Measurements from ENCODE around the gene HNRNPUL1. TPM values are rescaled to one million over a fixed set of nuclear protein-coding genes. Genes with fewer than 3 reads are reported as not detected.

HNRNPUL1 gene
- polyA plus RNA-seq, 1 donor (not counting 4 experiments of a cell fraction or from before 2014, with no cell fraction given) = 48.3 TPM

GRCh38 chr19:41310033-41310831, 46.1 kb downstream of the HNRNPUL1 start, which contains the start of gene CCDC97:
Gene CCDC97, plus strand, starts transcription at chr19:41310172. Its CDS starts 139 bp downstream, at chr19:41310311.
- FAIRE-seq (peak; percentile 29), DNase-seq (ENCODE audit: low read depth, low spot score) (peak; percentile 57)
- Histone ChIP-seq H3K4me3 (ENCODE audit: control insufficient read depth in 2 of 3, extremely low read depth in 1 of 3, insufficient read depth in 2 of 3, low read depth in 1 of 3, low read length in 3 of 3) (peak within 1 kb of the TSS; percentile 79 to 95 (median 89)), H3K9me3 (ENCODE audit: control insufficient read depth, low read depth, low read length) (no peaks in the 10 kb centered on the region), H3K27me3 (ENCODE audit: control insufficient read depth, extremely low read depth, insufficient read depth, low read length) (no peaks in the 10 kb centered on the region), H2AFZ (ENCODE audit: control insufficient read depth, low read length) (peak within 1 kb of the TSS; percentile 92), H3K79me2 (ENCODE audit: control insufficient read depth, insufficient read depth, low read length) (peaks cover 28% of the 10 kb centered on the region), H3K4me2 (ENCODE audit: control insufficient read depth, extremely low read depth, insufficient read depth, low read depth, low read length) (peak within 1 kb of the TSS; percentile 99), H3K9me1 (ENCODE audit: control insufficient read depth, extremely low read depth, insufficient read depth, low read length) (no peaks in the 10 kb centered on the region), H3K4me1 (ENCODE audit: control insufficient read depth, extremely low read depth, insufficient read depth, low read length) (peaks cover 24% of the 10 kb centered on the region), H3K36me3 (ENCODE audit: control insufficient read depth in 2 of 2, extremely low read depth in 1 of 2, insufficient read depth in 2 of 2, low read length in 2 of 2) (peaks cover 20 to 23% of the 10 kb centered on the region in 2 experiments), H4K20me1 (ENCODE audit: control insufficient read depth, extremely low read depth, insufficient read depth, low read length) (no peaks in the 10 kb centered on the region), H3K27ac (ENCODE audit: control insufficient read depth, insufficient read depth, low read length) (peak within 1 kb of the TSS; percentile 97), H3K9ac (ENCODE audit: control insufficient read depth, extremely low read depth, insufficient read depth, low read length) (peak within 1 kb of the TSS; percentile 95)
- dilution Hi-C loops (cut with MboI; ENCODE audit: extremely low pct_ligation_motif_present, low sequenced_read_pairs) = no loop called here
- TF ChIP-seq, protein P1, sequence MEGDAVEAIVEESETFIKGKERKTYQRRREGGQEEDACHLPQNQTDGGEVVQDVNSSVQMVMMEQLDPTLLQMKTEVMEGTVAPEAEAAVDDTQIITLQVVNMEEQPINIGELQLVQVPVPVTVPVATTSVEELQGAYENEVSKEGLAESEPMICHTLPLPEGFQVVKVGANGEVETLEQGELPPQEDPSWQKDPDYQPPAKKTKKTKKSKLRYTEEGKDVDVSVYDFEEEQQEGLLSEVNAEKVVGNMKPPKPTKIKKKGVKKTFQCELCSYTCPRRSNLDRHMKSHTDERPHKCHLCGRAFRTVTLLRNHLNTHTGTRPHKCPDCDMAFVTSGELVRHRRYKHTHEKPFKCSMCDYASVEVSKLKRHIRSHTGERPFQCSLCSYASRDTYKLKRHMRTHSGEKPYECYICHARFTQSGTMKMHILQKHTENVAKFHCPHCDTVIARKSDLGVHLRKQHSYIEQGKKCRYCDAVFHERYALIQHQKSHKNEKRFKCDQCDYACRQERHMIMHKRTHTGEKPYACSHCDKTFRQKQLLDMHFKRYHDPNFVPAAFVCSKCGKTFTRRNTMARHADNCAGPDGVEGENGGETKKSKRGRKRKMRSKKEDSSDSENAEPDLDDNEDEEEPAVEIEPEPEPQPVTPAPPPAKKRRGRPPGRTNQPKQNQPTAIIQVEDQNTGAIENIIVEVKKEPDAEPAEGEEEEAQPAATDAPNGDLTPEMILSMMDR (optimal IDR thresholded peaks at IDR 0.05 in 1 of 3, IDR thresholded peaks at IDR 0.05 in 1 of 3, conservative IDR thresholded peaks at IDR 0.05 in 1 of 3; ENCODE audit: extremely low read depth in 1 of 3, insufficient read depth in 2 of 3, low read length in 3 of 3) = no peak
- TF ChIP-seq EZH2 (IDR thresholded peaks at IDR 0.05; ENCODE audit: low read length) = no peak

DNA sequence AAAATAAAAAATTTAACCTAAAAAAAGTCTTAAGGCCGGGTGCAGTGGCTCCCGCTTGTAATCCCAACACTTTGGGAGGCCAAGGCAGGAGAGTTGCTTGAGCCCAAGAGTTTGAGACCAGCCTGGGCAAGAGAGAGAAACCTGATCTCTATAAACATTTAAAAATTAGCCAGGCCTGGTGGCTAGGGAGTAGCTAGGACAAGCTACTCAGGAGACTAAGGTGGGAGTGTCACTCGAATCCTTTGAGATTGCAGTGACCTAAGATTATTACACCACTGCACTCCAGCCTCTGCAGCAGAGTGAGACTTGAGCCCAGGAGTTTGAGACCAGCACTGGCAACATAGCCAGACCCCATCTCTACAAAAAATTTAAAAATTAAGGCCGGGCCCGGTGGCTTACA, 46.9 kb downstream of the HNRNPUL1 start:
- peaks cover 17 to 18% of the 10 kb centered on the region in 2 experiments for H3K36me3 ChIP-seq (ENCODE audit: control insufficient read depth in 2 of 2, extremely low read depth in 1 of 2, insufficient read depth in 2 of 2, low read length in 2 of 2)
- peaks cover 30% of the 10 kb centered on the region for H3K79me2 ChIP-seq (ENCODE audit: control insufficient read depth, insufficient read depth, low read length)
- H3K9me3 ChIP-seq (ENCODE audit: control insufficient read depth, low read depth, low read length) = no peaks in the 10 kb centered on the region
- no peaks in the 10 kb centered on the region for H3K9me1 ChIP-seq (ENCODE audit: control insufficient read depth, extremely low read depth, insufficient read depth, low read length)
- FAIRE-seq = no peak
- DNase-seq (ENCODE audit: low read depth, low spot score) = no peak
- H3K27ac ChIP-seq (ENCODE audit: control insufficient read depth, insufficient read depth, low read length) = peak overlapping the region; percentile 97
- peak overlapping the region; percentile 95 for H3K9ac ChIP-seq (ENCODE audit: control insufficient read depth, extremely low read depth, insufficient read depth, low read length)
- no peak overlapping the region for H2AFZ ChIP-seq (ENCODE audit: control insufficient read depth, low read length)
- no peaks in the 10 kb centered on the region for H3K27me3 ChIP-seq (ENCODE audit: control insufficient read depth, extremely low read depth, insufficient read depth, low read length)
- H3K4me1 ChIP-seq (ENCODE audit: control insufficient read depth, extremely low read depth, insufficient read depth, low read length) = peaks cover 24% of the 10 kb centered on the region
- peak overlapping the region; percentile 79 to 95 (median 89) for H3K4me3 ChIP-seq (ENCODE audit: control insufficient read depth in 2 of 3, extremely low read depth in 1 of 3, insufficient read depth in 2 of 3, low read depth in 1 of 3, low read length in 3 of 3)
- dilution Hi-C loops (cut with MboI; ENCODE audit: extremely low pct_ligation_motif_present, low sequenced_read_pairs) = no loop called here
- no peaks in the 10 kb centered on the region for H4K20me1 ChIP-seq (ENCODE audit: control insufficient read depth, extremely low read depth, insufficient read depth, low read length)
- peak overlapping the region; percentile 99 for H3K4me2 ChIP-seq (ENCODE audit: control insufficient read depth, extremely low read depth, insufficient read depth, low read depth, low read length)
- no peak for TF ChIP-seq EZH2 (IDR thresholded peaks at IDR 0.05; ENCODE audit: low read length)
- TF ChIP-seq, protein P1 (optimal IDR thresholded peaks at IDR 0.05 in 1 of 3, IDR thresholded peaks at IDR 0.05 in 1 of 3, conservative IDR thresholded peaks at IDR 0.05 in 1 of 3; ENCODE audit: extremely low read depth in 1 of 3, insufficient read depth in 2 of 3, low read length in 3 of 3) = no peak
